ENCODE measurements around the gene MB. TPM values are rescaled to one million over a fixed set of nuclear protein-coding genes. Genes with fewer than 3 reads are reported as not detected.
A peak's percentile ranks its signal among the peaks of the same experiment; 100 is the strongest.

The MB gene
- total RNA-seq, 2 experiments from 2014 or later, result not detected

GRCh38 chr22:35649636-35650250 lies 32.6 kb upstream of the MB start:
- H3K9me3 Mint-ChIP-seq, result peaks cover 5% of the 10 kb centered on the region
- peak overlapping the region; percentile 100 for H3K4me3 Mint-ChIP-seq
- peak overlapping the region; percentile 100 for H3K27ac Mint-ChIP-seq
- ChIA-PET CTCF (interaction anchor here (2.3 kb wide), 1 partner anchor 11 kb away, joined by 6 read pairs; no protein-coding TSS in a partner anchor), POLR2A (interaction anchor here (1.1 to 4.2 kb wide), 9 partner anchors 7 to 511 kb away, joined by 3 to 92 read pairs (median 7); partner anchors contain the start of genes APOL3 and TOM1)
- no peaks in the 10 kb centered on the region for H3K27me3 Mint-ChIP-seq
- no peak for DNase-seq
- peaks cover 59% of the 10 kb centered on the region for H3K36me3 Mint-ChIP-seq (ENCODE audit: low read depth)
- peaks cover 52% of the 10 kb centered on the region for H3K4me1 Mint-ChIP-seq

GRCh38 chr22:35649026-35649553 lies 32.0 kb upstream of the MB start:
- Mint-ChIP-seq H3K4me3 (peak overlapping the region; percentile 100), H3K27ac (peak overlapping the region; percentile 100), H3K36me3 (ENCODE audit: low read depth) (peaks cover 52% of the 10 kb centered on the region), H3K27me3 (no peaks in the 10 kb centered on the region), H3K4me1 (peaks cover 48% of the 10 kb centered on the region), H3K9me3 (peaks cover 5% of the 10 kb centered on the region)
- POLR2A ChIA-PET, result interaction anchor here (0.8 to 4.2 kb wide), 18 partner anchors 8 to 731 kb away, joined by 3 to 92 read pairs (median 6); partner anchors contain the start of genes APOL2, APOL3, HMGXB4 and TOM1
- CTCF ChIA-PET, result interaction anchor here (1.3 to 2.3 kb wide), 2 partner anchors 12 to 14 kb away, joined by 5 to 6 read pairs; no protein-coding TSS in a partner anchor
- DNase-seq, result no peak

GRCh38 chr22:35648066-35649025 lies 31.2 kb upstream of the MB start, which contains the start of gene APOL6:
TSS of gene APOL6 (plus strand) at chr22:35648446. CDS start at chr22:35656426, 7,980 bp downstream.
- ChIA-PET CTCF (interaction anchor here (0.6 to 2.3 kb wide), 9 partner anchors 13 to 418 kb away, joined by 3 to 6 read pairs (median 3); no protein-coding TSS in a partner anchor), POLR2A (interaction anchor here (0.6 to 4.2 kb wide), 30 partner anchors 9 to 731 kb away, joined by 3 to 92 read pairs (median 4); partner anchors contain the start of genes APOL2, APOL3, HMGXB4 and TOM1)
- peaks cover 45% of the 10 kb centered on the region for H3K36me3 Mint-ChIP-seq (ENCODE audit: low read depth)
- H3K4me1 Mint-ChIP-seq, result peaks cover 40% of the 10 kb centered on the region
- peak; percentile 74 for DNase-seq
- H3K27me3 Mint-ChIP-seq, result no peaks in the 10 kb centered on the region
- H3K27ac Mint-ChIP-seq, result peak within 1 kb of the TSS; percentile 100
- peak within 1 kb of the TSS; percentile 100 for H3K4me3 Mint-ChIP-seq
- peaks cover 3% of the 10 kb centered on the region for H3K9me3 Mint-ChIP-seq

- H3K27me3 Mint-ChIP-seq, result peaks cover 2% of the 10 kb centered on the region
- CTCF ChIA-PET, result no interaction called here
- H3K36me3 Mint-ChIP-seq (ENCODE audit: low read depth), result peaks cover 23% of the 10 kb centered on the region
- DNase-seq, result no peak
- POLR2A ChIA-PET, result no interaction called here
- no peak overlapping the region for H3K4me3 Mint-ChIP-seq
- H3K27ac Mint-ChIP-seq, result no peak overlapping the region
- peaks cover 19% of the 10 kb centered on the region for H3K4me1 Mint-ChIP-seq
- H3K9me3 Mint-ChIP-seq, result no peaks in the 10 kb centered on the region
These were observed 28.5 kb upstream of the MB start for GRCh38 chr22:35645646-35646045.

- Mint-ChIP-seq H3K4me3 (no peak overlapping the region), H3K27ac (no peak overlapping the region), H3K4me1 (peaks cover 10% of the 10 kb centered on the region), H3K27me3 (peaks cover 2% of the 10 kb centered on the region), H3K36me3 (ENCODE audit: low read depth) (peaks cover 6% of the 10 kb centered on the region), H3K9me3 (no peaks in the 10 kb centered on the region)
- DNase-seq, result peak; percentile 11
- ChIA-PET POLR2A (no interaction called here), CTCF (interaction anchor here (1.0 kb wide), 1 partner anchor 17 kb away, joined by 4 read pairs; no protein-coding TSS in a partner anchor)
These were observed 26.9 kb upstream of the MB start for GRCh38 chr22:35643991-35644390.

- no peak for DNase-seq
- Mint-ChIP-seq H3K4me3 (no peak overlapping the region), H3K27me3 (peaks cover 4% of the 10 kb centered on the region), H3K27ac (no peak overlapping the region), H3K4me1 (peaks cover 8% of the 10 kb centered on the region), H3K9me3 (no peaks in the 10 kb centered on the region), H3K36me3 (ENCODE audit: low read depth) (no peaks in the 10 kb centered on the region)
- CTCF ChIA-PET, result no interaction called here
- POLR2A ChIA-PET, result no interaction called here
These were observed 25.2 kb upstream of the MB start for GRCh38 chr22:35642305-35642741.

GRCh38 chr22:35641494-35642120 lies 24.5 kb upstream of the MB start:
- no peak for DNase-seq
- peaks cover 8% of the 10 kb centered on the region for H3K27me3 Mint-ChIP-seq
- POLR2A ChIA-PET, result no interaction called here
- CTCF ChIA-PET, result no interaction called here
- no peaks in the 10 kb centered on the region for H3K36me3 Mint-ChIP-seq (ENCODE audit: low read depth)
- H3K4me1 Mint-ChIP-seq, result peaks cover under 1% of the 10 kb centered on the region
- no peaks in the 10 kb centered on the region for H3K9me3 Mint-ChIP-seq
- H3K27ac Mint-ChIP-seq, result no peak overlapping the region
- H3K4me3 Mint-ChIP-seq, result no peak overlapping the region

GRCh38 chr22:35638410-35638809 lies 21.3 kb upstream of the MB start:
- Mint-ChIP-seq H3K9me3 (no peaks in the 10 kb centered on the region), H3K4me3 (no peak overlapping the region), H3K36me3 (ENCODE audit: low read depth) (no peaks in the 10 kb centered on the region), H3K27ac (no peak overlapping the region), H3K4me1 (peaks cover 15% of the 10 kb centered on the region), H3K27me3 (peaks cover 8% of the 10 kb centered on the region)
- POLR2A ChIA-PET, result no interaction called here
- DNase-seq, result no peak
- CTCF ChIA-PET, result no interaction called here

- Mint-ChIP-seq H3K27ac (no peak overlapping the region), H3K27me3 (peaks cover 8% of the 10 kb centered on the region), H3K36me3 (ENCODE audit: low read depth) (no peaks in the 10 kb centered on the region), H3K4me3 (no peak overlapping the region), H3K4me1 (peaks cover 19% of the 10 kb centered on the region), H3K9me3 (no peaks in the 10 kb centered on the region)
- no peak for DNase-seq
- ChIA-PET POLR2A (no interaction called here), CTCF (no interaction called here)
These were observed 20.9 kb upstream of the MB start for GRCh38 chr22:35638001-35638400.

- no peak overlapping the region for H3K27ac Mint-ChIP-seq
- ChIA-PET CTCF (no interaction called here), POLR2A (interaction anchor here (1.8 kb wide), 1 partner anchor 11 kb away, joined by 8 read pairs; the partner anchor contains the start of gene APOL6)
- no peaks in the 10 kb centered on the region for H3K36me3 Mint-ChIP-seq (ENCODE audit: low read depth)
- H3K4me3 Mint-ChIP-seq, result no peak overlapping the region
- no peaks in the 10 kb centered on the region for H3K9me3 Mint-ChIP-seq
- no peak for DNase-seq
- H3K4me1 Mint-ChIP-seq, result peaks cover 19% of the 10 kb centered on the region
- H3K27me3 Mint-ChIP-seq, result peaks cover 8% of the 10 kb centered on the region
These were observed 20.1 kb upstream of the MB start for GRCh38 chr22:35637254-35637653.

GRCh38 chr22:35634943-35635540 lies 17.9 kb upstream of the MB start:
- Mint-ChIP-seq H3K9me3 (no peaks in the 10 kb centered on the region), H3K4me3 (no peak overlapping the region), H3K36me3 (ENCODE audit: low read depth) (no peaks in the 10 kb centered on the region), H3K27ac (no peak overlapping the region), H3K27me3 (peaks cover 6% of the 10 kb centered on the region), H3K4me1 (peaks cover 28% of the 10 kb centered on the region)
- DNase-seq, result no peak
- POLR2A ChIA-PET, result interaction anchor here (2.4 kb wide), 1 partner anchor 13 kb away, joined by 16 read pairs; the partner anchor contains the start of gene APOL6
- CTCF ChIA-PET, result interaction anchor here (0.6 to 1.4 kb wide), 2 partner anchors 32 to 284 kb away, joined by 3 to 4 read pairs; no protein-coding TSS in a partner anchor

- Mint-ChIP-seq H3K27ac (no peak overlapping the region), H3K4me3 (no peak overlapping the region), H3K9me3 (peaks cover 2% of the 10 kb centered on the region), H3K36me3 (ENCODE audit: low read depth) (no peaks in the 10 kb centered on the region), H3K27me3 (peaks cover 6% of the 10 kb centered on the region), H3K4me1 (peaks cover 36% of the 10 kb centered on the region)
- no peak for DNase-seq
- ChIA-PET POLR2A (interaction anchor here (2.4 kb wide), 1 partner anchor 14 kb away, joined by 16 read pairs; the partner anchor contains the start of gene APOL6), CTCF (no interaction called here)
These were observed 16.9 kb upstream of the MB start for GRCh38 chr22:35634015-35634414.

Data from activated CD4-positive, alpha-beta memory T cell treated with anti-CD3 and anti-CD28 coated beads, Interleukin-2, amount 10 ng/mL, durations not matched to agents 7 days and 5 days (primary cell).